DND-41 (cell line): Measurements from ENCODE around the gene COL19A1.
"Not testable (repeated sequence)": the region's sequence is repeated elsewhere in the genome, so short reads cannot be mapped to it uniquely, and the experiment has no call there.

Experiments used
- ATAC-seq: fragments of 200-7000 bp; cut with Tn5 transposase; 3 replicates; pipeline ENCODE4 v1.9.1; 2021; ENCODE audit warnings: low read depth; ENCODE audit not compliant: insufficient read depth
- DNase-seq: peaks from one replicate; pipeline ENCODE4 v3.0.0-alpha.2; 2020
- H2AFZ ChIP-seq: 2 replicates; pipeline ENCODE4 v1.6.0; 2012; ENCODE audit warnings: low read depth, low read length
- H3K27ac ChIP-seq: 2 replicates; pipeline ENCODE4 v1.5.1; 2012; ENCODE audit warnings: low read length, inconsistent platforms
- H3K27me3 ChIP-seq: fragments of 200-600 bp; sonication (generic); 2 replicates; pipeline ENCODE4 v1.6.0; 2012; ENCODE audit warnings: low read length, mild to moderate bottlenecking, inconsistent platforms; ENCODE audit not compliant: insufficient read depth, poor library complexity
- H3K36me3 ChIP-seq: 2 replicates; pipeline ENCODE4 v1.5.1; 2012; ENCODE audit warnings: low read length, inconsistent platforms; ENCODE audit not compliant: insufficient read depth
- H3K4me1 ChIP-seq: 2 replicates; pipeline ENCODE4 v1.5.1; 2012; ENCODE audit warnings: mild to moderate bottlenecking, low read length; ENCODE audit not compliant: insufficient read depth
- H3K4me2 ChIP-seq: 2 replicates; pipeline ENCODE4 v1.6.0; 2012; ENCODE audit warnings: mild to moderate bottlenecking, moderate library complexity, low read length, inconsistent platforms; ENCODE audit not compliant: insufficient read depth
- H3K4me3 ChIP-seq, 2 experiments: fragments of 200-600 bp in 1 of 2; shearing (Covaris generic) in 1 of 2; 2 replicates each; pipeline ENCODE4 v1.5.1; 2012 to 2016; ENCODE audit warnings: inconsistent platforms in 2 of 2, low read length in 2 of 2, mild to moderate bottlenecking in 2 of 2, low read depth in 1 of 2, moderate library complexity in 1 of 2
- H3K79me2 ChIP-seq: 2 replicates; pipeline ENCODE4 v1.6.0; 2012; ENCODE audit warnings: low read length, inconsistent platforms; ENCODE audit not compliant: insufficient read depth
- H3K9ac ChIP-seq: 2 replicates; pipeline ENCODE4 v1.6.0; 2012; ENCODE audit warnings: low read depth, mild to moderate bottlenecking, inconsistent platforms, low read length, moderate library complexity
- H3K9me3 ChIP-seq: 2 replicates; pipeline ENCODE4 v1.5.1; 2012; ENCODE audit warnings: low read length, moderate library complexity, mild to moderate bottlenecking, inconsistent platforms; ENCODE audit not compliant: insufficient read depth, severe bottlenecking
- H4K20me1 ChIP-seq: 2 replicates; pipeline ENCODE4 v1.6.0; 2012; ENCODE audit warnings: low read length; ENCODE audit not compliant: insufficient read depth
- CTCF ChIP-seq: IDR thresholded peaks from 2 replicates; pipeline ENCODE4 v1.5.1; 2012; ENCODE audit warnings: borderline replicate concordance, low read length, moderate library complexity, mild to moderate bottlenecking; ENCODE audit not compliant: poor library complexity, severe bottlenecking; ENCODE audit errors: extremely low read depth
- EZH2 ChIP-seq: IDR thresholded peaks from 3 replicates; pipeline ENCODE4 v1.6.1; 2012; ENCODE audit warnings: borderline replicate concordance, low read depth, mild to moderate bottlenecking, moderate library complexity, low read length, inconsistent platforms; ENCODE audit not compliant: severe bottlenecking

COL19A1 gene

GRCh38 chr6:69988458-69989126 is 122.2 kb downstream of the COL19A1 start:
- Histone ChIP-seq H3K4me2 (no peak overlapping the region), H4K20me1 (no peaks in the 10 kb centered on the region), H3K4me3 (no peak overlapping the region), H3K4me1 (no peaks in the 10 kb centered on the region), H3K36me3 (no peaks in the 10 kb centered on the region), H3K27me3 (no peaks in the 10 kb centered on the region), H3K79me2 (no peaks in the 10 kb centered on the region), H2AFZ (no peak overlapping the region), H3K9me3 (no peaks in the 10 kb centered on the region), H3K27ac (no peak overlapping the region), H3K9ac (no peak overlapping the region)
- ATAC-seq: no peak
- TF ChIP-seq CTCF: no peak
- no peak for TF ChIP-seq EZH2
- no peak for DNase-seq

- no peak for ATAC-seq
- TF ChIP-seq CTCF: no peak
- TF ChIP-seq EZH2: no peak
- no peaks in the 10 kb centered on the region for H3K36me3 ChIP-seq
- H4K20me1 ChIP-seq: no peaks in the 10 kb centered on the region
- no peaks in the 10 kb centered on the region for H3K27me3 ChIP-seq
- no peak overlapping the region for H3K27ac ChIP-seq
- H3K9me3 ChIP-seq: no peaks in the 10 kb centered on the region
- DNase-seq: no peak
- no peak overlapping the region for H3K9ac ChIP-seq
- H3K79me2 ChIP-seq: no peaks in the 10 kb centered on the region
- no peaks in the 10 kb centered on the region for H3K4me1 ChIP-seq
- H3K4me3 ChIP-seq: no peak overlapping the region
- no peak overlapping the region for H3K4me2 ChIP-seq
- no peak overlapping the region for H2AFZ ChIP-seq
Measured at GRCh38 chr6:69994251-69994650, 127.9 kb downstream of the COL19A1 start.

- Histone ChIP-seq H3K4me1 (no peaks in the 10 kb centered on the region), H3K36me3 (no peaks in the 10 kb centered on the region), H3K9me3 (no peaks in the 10 kb centered on the region), H3K4me3 (no peak overlapping the region), H3K9ac (no peak overlapping the region), H2AFZ (no peak overlapping the region), H4K20me1 (no peaks in the 10 kb centered on the region), H3K79me2 (no peaks in the 10 kb centered on the region), H3K27me3 (no peaks in the 10 kb centered on the region), H3K27ac (no peak overlapping the region), H3K4me2 (no peak overlapping the region)
- ATAC-seq: no peak
- TF ChIP-seq CTCF (no peak), EZH2 (no peak)
- DNase-seq: no peak
Measured at GRCh38 chr6:70008189-70008588, 141.8 kb downstream of the COL19A1 start.

- H3K4me1 ChIP-seq, H3K9me3 ChIP-seq, H3K4me3 ChIP-seq, ATAC-seq, H2AFZ ChIP-seq, H4K20me1 ChIP-seq, H3K79me2 ChIP-seq, H3K9ac ChIP-seq, H3K36me3 ChIP-seq, DNase-seq, H3K4me2 ChIP-seq, H3K27me3 ChIP-seq, H3K27ac ChIP-seq: not testable (repeated sequence)
Measured at GRCh38 chr6:70010339-70010738, 144.0 kb downstream of the COL19A1 start.

GRCh38 chr6:70023201-70023600 is 156.8 kb downstream of the COL19A1 start:
- H3K27me3 ChIP-seq, H3K9me3 ChIP-seq, H4K20me1 ChIP-seq, H3K4me2 ChIP-seq, H3K9ac ChIP-seq, H3K4me1 ChIP-seq, ATAC-seq, H3K4me3 ChIP-seq, DNase-seq, H2AFZ ChIP-seq, H3K79me2 ChIP-seq, H3K36me3 ChIP-seq, H3K27ac ChIP-seq: not testable (repeated sequence)
